OCI-LY3 (cell line): Measurements from ENCODE around the gene C9orf78.

Experiments used
- EZH2phosphoT487 ChIP-seq: fragments of 200-600 bp; shearing (Covaris generic); IDR thresholded peaks from 2 replicates; pipeline ENCODE4 v1.6.1; 2018; ENCODE audit warnings: antibody characterized with exemption, mixed run types, low read depth
- TF ChIP-seq, protein P1 (sequence below): fragments of 200-600, 300-600 bp; sonication (generic); IDR thresholded peaks from 2 replicates; pipeline ENCODE4 v1.5.1; 2014; ENCODE audit warnings: antibody characterized with exemption, low read length, low read depth

DNA sequence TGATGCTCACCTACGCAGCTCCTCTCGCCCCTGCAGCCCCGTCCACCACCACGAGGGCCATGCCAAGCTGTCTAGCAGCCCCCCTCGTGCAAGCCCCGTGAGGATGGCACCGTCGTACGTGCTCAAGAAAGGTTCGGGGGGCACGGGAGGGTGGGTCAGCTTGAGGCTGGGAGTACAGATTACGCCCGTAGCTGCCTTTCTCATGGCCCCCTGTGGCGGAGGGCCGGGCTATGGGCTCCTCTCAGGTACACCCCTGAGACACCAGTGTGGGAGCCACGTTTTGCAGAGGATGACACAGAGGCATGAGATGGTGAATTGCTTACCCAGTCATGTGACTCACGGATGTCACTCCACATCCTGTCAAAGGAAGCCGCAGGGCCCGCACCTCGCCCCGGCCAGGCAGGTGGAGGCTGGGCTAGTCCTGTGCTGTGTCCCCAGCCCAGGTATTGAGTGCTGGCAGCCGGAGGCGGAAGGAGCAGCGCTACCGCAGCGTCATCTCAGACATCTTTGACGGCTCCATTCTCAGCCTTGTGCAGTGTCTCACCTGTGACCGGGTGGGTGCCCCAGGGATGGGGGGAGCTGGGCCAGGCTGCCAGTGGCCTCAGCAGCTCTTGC, 33.9 kb upstream of the C9orf78 start:
- TF ChIP-seq EZH2phosphoT487: no peak
- TF ChIP-seq, protein P1, sequence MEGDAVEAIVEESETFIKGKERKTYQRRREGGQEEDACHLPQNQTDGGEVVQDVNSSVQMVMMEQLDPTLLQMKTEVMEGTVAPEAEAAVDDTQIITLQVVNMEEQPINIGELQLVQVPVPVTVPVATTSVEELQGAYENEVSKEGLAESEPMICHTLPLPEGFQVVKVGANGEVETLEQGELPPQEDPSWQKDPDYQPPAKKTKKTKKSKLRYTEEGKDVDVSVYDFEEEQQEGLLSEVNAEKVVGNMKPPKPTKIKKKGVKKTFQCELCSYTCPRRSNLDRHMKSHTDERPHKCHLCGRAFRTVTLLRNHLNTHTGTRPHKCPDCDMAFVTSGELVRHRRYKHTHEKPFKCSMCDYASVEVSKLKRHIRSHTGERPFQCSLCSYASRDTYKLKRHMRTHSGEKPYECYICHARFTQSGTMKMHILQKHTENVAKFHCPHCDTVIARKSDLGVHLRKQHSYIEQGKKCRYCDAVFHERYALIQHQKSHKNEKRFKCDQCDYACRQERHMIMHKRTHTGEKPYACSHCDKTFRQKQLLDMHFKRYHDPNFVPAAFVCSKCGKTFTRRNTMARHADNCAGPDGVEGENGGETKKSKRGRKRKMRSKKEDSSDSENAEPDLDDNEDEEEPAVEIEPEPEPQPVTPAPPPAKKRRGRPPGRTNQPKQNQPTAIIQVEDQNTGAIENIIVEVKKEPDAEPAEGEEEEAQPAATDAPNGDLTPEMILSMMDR: no peak
